Adrenal gland (tissue), 12 donors: ENCODE data around the gene TMEM184A. TPM values are rescaled to one million over a fixed set of nuclear protein-coding genes. Genes with fewer than 3 reads are reported as not detected.

Source experiments
- DNase-seq, 7 donors: peaks; one replicate each; pipeline ENCODE4 v3.0.0-alpha.2; 2019 to 2020
- H3K27ac ChIP-seq, 5 donors: fragments of 200-600 bp; sonication (generic) in 4 of 5; 1 replicate in 3 of 5; 2 replicates in 2 of 5; pipeline versions ENCODE4 v1.5.1 to v1.8.0; 2016 to 2020; ENCODE audit warnings: mild to moderate bottlenecking in 1 of 5
- H3K27me3 ChIP-seq: fragments of 200-600 bp; 2 replicates; pipeline ENCODE4 v1.8.0; 2021
- H3K36me3 ChIP-seq, 2 donors: fragments of 200-600 bp; replicated peaks in 1 of 2; 1 replicate in 1 of 2; 2 replicates in 1 of 2; pipeline versions ENCODE4 v1.5.1 to v1.8.0; 2018 to 2022
- H3K4me1 ChIP-seq, 2 donors: fragments of 200-600 bp; replicated peaks in 1 of 2; 1 replicate in 1 of 2; 2 replicates in 1 of 2; pipeline versions ENCODE4 v1.5.1 to v1.8.0; 2018 to 2021
- H3K4me3 ChIP-seq, 4 donors: fragments of 200-600 bp; sonication (generic) in 3 of 4; one replicate each; pipeline ENCODE4 v1.5.1; 2016 to 2018
- H3K9me3 ChIP-seq, 3 donors: fragments of 200-600 bp; sonication (generic) in 1 of 3; replicated peaks in 1 of 3; 1 replicate in 2 of 3; 2 replicates in 1 of 3; pipeline versions ENCODE4 v1.5.1 to v1.8.0; 2016 to 2021
- CTCF ChIP-seq, 6 experiments: fragments of 450-650 bp in 4 of 6; fragments of 200-600 bp in 2 of 6; sonication (generic) in 1 of 6; IDR thresholded peaks; 1 replicate in 5 of 6; 2 replicates in 1 of 6; pipeline versions ENCODE4 v1.5.1 to v1.8.0; 2016 to 2021; ENCODE audit warnings: antibody characterized with exemption in 6 of 6, mild to moderate bottlenecking in 2 of 6, moderate library complexity in 1 of 6
- POLR2A ChIP-seq, 2 donors: fragments of 450-650 bp; IDR thresholded peaks; one replicate each; pipeline ENCODE4 v1.6.1; 2017; ENCODE audit warnings: antibody characterized with exemption in 2 of 2, mild to moderate bottlenecking in 2 of 2, moderate library complexity in 1 of 2
- WGBS, 4 donors: extraction: QIAGEN DNeasy Blood & Tissue Kit in 2 of 4; methylation state at CpG; one replicate each; pipeline versions ENCODE4 v1.1.5 to v1.1.7; 2013 to 2017; 5-methylcytosine and 5-hydroxymethylcytosine counted together
- intact Hi-C, 2 donors: fragments of 100-400 bp; cut with DNase I; formaldehyde crosslinking; loops; one replicate each; pipeline versions ENCODE4 v1.14.1 to v1.15.0; 2022 to 2023
- polyA plus RNA-seq, 3 donors: library from polyadenylated mRNA; stranded (reverse); fragments of 200-250 nt in 2 of 3; fragments of 350-450 nt in 1 of 3; fragmentation: Illumina TruSeq in 1 of 3; extraction: RNeasy Lipid Tissue Mini Kit (QIAGEN cat#74804) in 1 of 3; gene quantifications; one replicate each; pipeline ENCODE4 v1.2.3, GENCODE V29; 2013 to 2014
- total RNA-seq, 9 donors: library from RNA; depleted of rRNA in 4 of 9; stranded (reverse); fragments of >200 nt in 4 of 9; fragments of 120-200 nt in 1 of 9; fragmentation: NEBNext Ultra II Directional in 1 of 9; extraction: Animal tissue kit (Norgen Biotek cat#: 25700) in 1 of 9; gene quantifications; one replicate each; pipeline versions ENCODE4 v1.1.0 to v1.2.4, GENCODE V29; 2013 to 2023
- donor health status: healthy with polysubstance abuse.
- donor health status: Bipolar disorder and iron deficiency.
- donor health status: DM: yes; HTN: yes; CAD: no.
- donor health status: DM: no; HTN: no; CAD: no.
- donor health status: DM: no; HTN: no; CAD: no.
- donor health status: DM: yes; HTN: yes; CAD: no.

The TMEM184A gene
- total and polyA plus RNA-seq, 12 donors = 0.06 to 2.1 (median 0.79) TPM; not detected in 2

- no peaks in the 10 kb centered on the region for H3K27me3 ChIP-seq
- H3K27ac ChIP-seq = no peak overlapping the region
- no peak overlapping the region for H3K4me3 ChIP-seq
- H3K9me3 ChIP-seq = no peaks in the 10 kb centered on the region
- peaks cover 0 to 76% of the 10 kb centered on the region in 2 donors for H3K36me3 ChIP-seq
- intact Hi-C loops = loop anchor here in 1 of 2 donors (5.0 kb wide), 1 partner anchor 603 kb away; no protein-coding TSS in a partner anchor
- TF ChIP-seq POLR2A (IDR thresholded peaks at IDR 0.05) (no peak), CTCF (IDR thresholded peaks at IDR 0.05) (no peak)
- WGBS, 4 donors = 85 to 91% (median 88%) methylated on average over 16 to 33 of the region's 33 CpGs
- H3K4me1 ChIP-seq = peaks cover 6 to 12% of the 10 kb centered on the region in 2 donors
- DNase-seq = no peak
These were observed 56.5 kb downstream of the TMEM184A start for GRCh38 chr7:1499367-1500029.

GRCh38 chr7:1498370-1499305 lies 57.4 kb downstream of the TMEM184A start:
- DNase-seq = no peak
- Histone ChIP-seq H3K27ac (no peak overlapping the region), H3K36me3 (peaks cover 0 to 84% of the 10 kb centered on the region in 2 donors), H3K4me3 (no peak overlapping the region), H3K9me3 (no peaks in the 10 kb centered on the region), H3K4me1 (peaks cover 6 to 11% of the 10 kb centered on the region in 2 donors), H3K27me3 (no peaks in the 10 kb centered on the region)
- WGBS, 4 donors = 93 to 96% (median 95%) methylated on average over 32 to 62 of the region's 62 CpGs
- no peak for TF ChIP-seq CTCF (IDR thresholded peaks at IDR 0.05)
- no peak for TF ChIP-seq POLR2A (IDR thresholded peaks at IDR 0.05)
- intact Hi-C loops = no loop called here

GRCh38 chr7:1497293-1497927 lies 58.6 kb downstream of the TMEM184A start:
- no peaks in the 10 kb centered on the region for H3K4me1 ChIP-seq
- no peak overlapping the region for H3K27ac ChIP-seq
- intact Hi-C loops = no loop called here
- peaks cover 0 to 87% of the 10 kb centered on the region in 2 donors for H3K36me3 ChIP-seq
- TF ChIP-seq CTCF (IDR thresholded peaks at IDR 0.05) (no peak), POLR2A (IDR thresholded peaks at IDR 0.05) (no peak)
- H3K27me3 ChIP-seq = no peaks in the 10 kb centered on the region
- no peak for DNase-seq
- WGBS, 4 donors = 90 to 96% (median 94%) methylated on average over 30 to 37 of the region's 37 CpGs
- H3K4me3 ChIP-seq = no peak overlapping the region
- no peaks in the 10 kb centered on the region for H3K9me3 ChIP-seq
